ENCODE results near the gene TBX2. TPM values are rescaled to one million over a fixed set of nuclear protein-coding genes. Genes with fewer than 3 reads are reported as not detected.
A peak's percentile ranks its signal among the peaks of the same experiment; 100 is the strongest.

TBX2 gene
- total and polyA plus RNA-seq, 2 of the 13 experiments (the other 11 are each of a cell fraction or from before 2014, with no cell fraction given): 2.8 to 15.3 TPM

DNA sequence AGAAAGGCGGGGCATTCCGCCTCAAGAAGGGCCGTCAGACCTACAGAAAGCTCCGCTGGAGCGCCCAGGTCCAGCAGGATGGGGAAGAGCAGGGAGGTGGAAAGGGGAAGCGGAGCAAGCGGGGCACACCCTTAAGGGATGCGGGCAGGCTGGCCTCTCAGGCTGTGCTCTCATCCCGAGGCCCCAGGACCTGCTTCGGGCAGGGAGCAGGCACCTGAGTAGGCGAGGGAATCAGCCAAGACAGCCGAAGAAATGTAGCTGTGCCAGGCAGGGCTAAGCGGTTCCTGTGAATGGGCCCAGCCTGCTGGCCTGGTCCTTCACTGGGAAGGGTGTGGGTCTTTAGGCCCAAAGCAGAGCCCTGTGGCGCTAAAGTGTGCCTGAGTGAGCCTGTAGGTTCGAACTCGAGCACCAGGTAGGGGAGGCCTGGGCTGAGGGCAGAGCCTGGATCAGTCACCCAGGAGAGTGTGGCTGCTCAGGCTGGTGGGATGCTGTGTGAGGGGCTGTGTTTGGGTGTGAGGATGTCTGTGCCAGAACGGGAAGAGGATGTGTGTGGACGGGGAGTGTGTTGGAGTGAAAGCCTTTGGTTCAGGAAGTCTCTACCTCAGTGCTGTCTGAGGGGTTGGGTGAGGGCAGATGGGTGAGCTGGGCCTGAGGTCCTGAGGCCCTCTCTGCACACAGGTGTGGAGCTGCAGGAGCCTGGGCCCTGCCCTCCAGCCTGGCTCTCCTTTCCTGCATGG is 55.8 kb downstream of the TBX2 start (continued):
- TF ChIP-seq PAX8 (CRISPR knock-in tag; IDR thresholded peaks at IDR 0.05; ENCODE audit: borderline replicate concordance): 0 out of 2 replicates have a peak, but pooled peaks have one; percentile 1
- TF ChIP-seq MIXL1 (CRISPR knock-in tag; IDR thresholded peaks at IDR 0.05): no peak
- no peak for TF ChIP-seq SP2 (CRISPR knock-in tag; IDR thresholded peaks at IDR 0.05)
- TF ChIP-seq U2AF2 (IDR thresholded peaks at IDR 0.05; ENCODE audit: low read depth, low read length): no peak
- TF ChIP-seq GABPA (IDR thresholded peaks at IDR 0.05; ENCODE audit: low read depth, low read length): no peak
- no peak for TF ChIP-seq GABPA (CRISPR knock-in tag; IDR thresholded peaks at IDR 0.05; ENCODE audit: low read depth)
- TF ChIP-seq HMG20A (CRISPR knock-in tag; IDR thresholded peaks at IDR 0.05; ENCODE audit: borderline replicate concordance): no peak
- TF ChIP-seq SOX5 (CRISPR knock-in tag; IDR thresholded peaks at IDR 0.05; ENCODE audit: borderline replicate concordance): no peak
- no peak for TF ChIP-seq TBP (CRISPR knock-in tag; IDR thresholded peaks at IDR 0.05)
- peak; percentile 16; the same call in 1 of the 2 replicates for TF ChIP-seq MED13 (CRISPR knock-in tag; IDR thresholded peaks at IDR 0.05)
- no peak for TF ChIP-seq ZBTB39 (CRISPR knock-in tag; IDR thresholded peaks at IDR 0.05)
- TF ChIP-seq, protein P1, sequence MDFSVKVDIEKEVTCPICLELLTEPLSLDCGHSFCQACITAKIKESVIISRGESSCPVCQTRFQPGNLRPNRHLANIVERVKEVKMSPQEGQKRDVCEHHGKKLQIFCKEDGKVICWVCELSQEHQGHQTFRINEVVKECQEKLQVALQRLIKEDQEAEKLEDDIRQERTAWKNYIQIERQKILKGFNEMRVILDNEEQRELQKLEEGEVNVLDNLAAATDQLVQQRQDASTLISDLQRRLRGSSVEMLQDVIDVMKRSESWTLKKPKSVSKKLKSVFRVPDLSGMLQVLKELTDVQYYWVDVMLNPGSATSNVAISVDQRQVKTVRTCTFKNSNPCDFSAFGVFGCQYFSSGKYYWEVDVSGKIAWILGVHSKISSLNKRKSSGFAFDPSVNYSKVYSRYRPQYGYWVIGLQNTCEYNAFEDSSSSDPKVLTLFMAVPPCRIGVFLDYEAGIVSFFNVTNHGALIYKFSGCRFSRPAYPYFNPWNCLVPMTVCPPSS (IDR thresholded peaks at IDR 0.05): no peak
- no peak for TF ChIP-seq ZNF451 (CRISPR knock-in tag; IDR thresholded peaks at IDR 0.05)
- TF ChIP-seq SRF (IDR thresholded peaks at IDR 0.05; ENCODE audit: low read depth, low read length): no peak
- TF ChIP-seq ZNF724P (CRISPR knock-in tag; IDR thresholded peaks at IDR 0.05; ENCODE audit: borderline replicate concordance): 0 out of 2 replicates have a peak, but pooled peaks have one; percentile 31
- TF ChIP-seq, protein P2, sequence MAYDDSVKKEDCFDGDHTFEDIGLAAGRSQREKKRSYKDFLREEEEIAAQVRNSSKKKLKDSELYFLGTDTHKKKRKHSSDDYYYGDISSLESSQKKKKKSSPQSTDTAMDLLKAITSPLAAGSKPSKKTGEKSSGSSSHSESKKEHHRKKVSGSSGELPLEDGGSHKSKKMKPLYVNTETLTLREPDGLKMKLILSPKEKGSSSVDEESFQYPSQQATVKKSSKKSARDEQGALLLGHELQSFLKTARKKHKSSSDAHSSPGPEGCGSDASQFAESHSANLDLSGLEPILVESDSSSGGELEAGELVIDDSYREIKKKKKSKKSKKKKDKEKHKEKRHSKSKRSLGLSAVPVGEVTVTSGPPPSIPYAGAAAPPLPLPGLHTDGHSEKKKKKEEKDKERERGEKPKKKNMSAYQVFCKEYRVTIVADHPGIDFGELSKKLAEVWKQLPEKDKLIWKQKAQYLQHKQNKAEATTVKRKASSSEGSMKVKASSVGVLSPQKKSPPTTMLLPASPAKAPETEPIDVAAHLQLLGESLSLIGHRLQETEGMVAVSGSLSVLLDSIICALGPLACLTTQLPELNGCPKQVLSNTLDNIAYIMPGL (CRISPR knock-in tag; IDR thresholded peaks at IDR 0.05; ENCODE audit: borderline replicate concordance in 1 of 2, low read depth in 1 of 2): no peak
- TF ChIP-seq IKZF1 (IDR thresholded peaks at IDR 0.05): no peak
- TF ChIP-seq E2F1 (CRISPR knock-in tag; IDR thresholded peaks at IDR 0.05): no peak
- TF ChIP-seq JUND (CRISPR knock-in tag; IDR thresholded peaks at IDR 0.05): no peak; the same call in 1 of the 2 replicates
- TF ChIP-seq TCF7 (IDR thresholded peaks at IDR 0.05; ENCODE audit: low read depth): no peak
- no peak for TF ChIP-seq ZNF639 (CRISPR knock-in tag; conservative IDR thresholded peaks at IDR 0.05)
- no peak for TF ChIP-seq ZFP91 (CRISPR knock-in tag; IDR thresholded peaks at IDR 0.05; ENCODE audit: borderline replicate concordance)
